HL-60 (cell line): Measurements from ENCODE around the gene APIP.

ENCODE experiments used
- DNase-seq, 2 experiments: peaks; one replicate each; pipeline ENCODE4 v3.0.0-alpha.2; 2010 to 2020; ENCODE audit warnings: low read depth in 1 of 2, low spot score in 1 of 2
- H3K27ac ChIP-seq: fragments of 250-450 bp; sonication (Bioruptor Pico); replicated peaks from 2 replicates; pipeline ENCODE4 v1.5.1; 2020; ENCODE audit warnings: mild to moderate bottlenecking, moderate library complexity
- H3K27me3 ChIP-seq: fragments of 250-450 bp; sonication (Bioruptor Pico); 2 replicates; pipeline ENCODE4 v1.5.1; 2021; ENCODE audit warnings: mild to moderate bottlenecking, moderate library complexity; ENCODE audit not compliant: insufficient read depth, poor library complexity, severe bottlenecking
- H3K4me3 ChIP-seq: replicated peaks from 2 replicates; pipeline ENCODE4 v1.5.1; 2011; ENCODE audit warnings: mild to moderate bottlenecking, control low read depth, low read length; ENCODE audit not compliant: insufficient read depth
- CTCF ChIP-seq: IDR thresholded peaks from one replicate; pipeline ENCODE4 v1.5.1; 2011; ENCODE audit warnings: low read length, control low read depth, inconsistent platforms; ENCODE audit not compliant: insufficient read depth
- GABPA ChIP-seq: IDR thresholded peaks from 2 replicates; pipeline ENCODE4 v1.6.1; 2012; ENCODE audit warnings: low read depth
- POLR2AphosphoS5 ChIP-seq: IDR thresholded peaks from 2 replicates; pipeline ENCODE4 v1.6.1; 2012; ENCODE audit warnings: low read depth
- REST ChIP-seq: IDR thresholded peaks from 2 replicates; pipeline ENCODE4 v1.6.1; 2012; ENCODE audit warnings: low read depth; ENCODE audit not compliant: insufficient replicate concordance
- SPI1 ChIP-seq: IDR thresholded peaks from 2 replicates; pipeline ENCODE4 v1.6.1; 2012; ENCODE audit warnings: low read depth, mild to moderate bottlenecking, borderline replicate concordance

Gene APIP

GRCh38 chr11:34851916-34852315 is 64.3 kb downstream of the APIP start:
- Histone ChIP-seq H3K4me3 (no peak overlapping the region), H3K27me3 (peaks cover 2% of the 10 kb centered on the region), H3K27ac (no peak overlapping the region)
- TF ChIP-seq SPI1 (no peak), GABPA (no peak), REST (no peak), CTCF (no peak), POLR2AphosphoS5 (no peak)
- no peak for DNase-seq

- no peak for DNase-seq
- no peak for TF ChIP-seq POLR2AphosphoS5
- TF ChIP-seq REST: no peak
- no peak for TF ChIP-seq GABPA
- no peak for TF ChIP-seq CTCF
- no peak for TF ChIP-seq SPI1
- H3K27ac ChIP-seq: no peak overlapping the region
- peaks cover 4% of the 10 kb centered on the region for H3K27me3 ChIP-seq
- no peak overlapping the region for H3K4me3 ChIP-seq
These were observed 65.8 kb downstream of the APIP start for GRCh38 chr11:34850334-34850733.

- H3K27me3 ChIP-seq: peaks cover 4% of the 10 kb centered on the region
- DNase-seq: no peak
- no peak for TF ChIP-seq REST
- no peak for TF ChIP-seq GABPA
- no peak for TF ChIP-seq SPI1
- no peak for TF ChIP-seq POLR2AphosphoS5
- TF ChIP-seq CTCF: no peak
These were observed 69.7 kb downstream of the APIP start for GRCh38 chr11:34846467-34846866.

More at GRCh38 chr11:34846467-34846866, 69.7 kb downstream of the APIP start:
- no peak overlapping the region for H3K27ac ChIP-seq
- no peak overlapping the region for H3K4me3 ChIP-seq
